Stimulated activated CD4-positive, alpha-beta T cell treated with anti-CD3 and anti-CD28 coated beads, Interleukin-12 subunit alpha, Interleukin-12 subunit beta, amount 100 ng/mL, for 24 hours (primary cell): ENCODE measurements around the gene KLF16.
"Not testable (repeated sequence)": the region's sequence is repeated elsewhere in the genome, so short reads cannot be mapped to it uniquely, and the experiment has no call there.

Experiments
- DNase-seq, 2 experiments: peaks; one replicate each; pipeline ENCODE4 v3.0.0-alpha.2; 2020; ENCODE audit warnings: low read depth in 2 of 2

Gene KLF16

GRCh38 chr19:1884291-1884718, 20.9 kb upstream of the KLF16 start:
- DNase-seq = no peak

DNA sequence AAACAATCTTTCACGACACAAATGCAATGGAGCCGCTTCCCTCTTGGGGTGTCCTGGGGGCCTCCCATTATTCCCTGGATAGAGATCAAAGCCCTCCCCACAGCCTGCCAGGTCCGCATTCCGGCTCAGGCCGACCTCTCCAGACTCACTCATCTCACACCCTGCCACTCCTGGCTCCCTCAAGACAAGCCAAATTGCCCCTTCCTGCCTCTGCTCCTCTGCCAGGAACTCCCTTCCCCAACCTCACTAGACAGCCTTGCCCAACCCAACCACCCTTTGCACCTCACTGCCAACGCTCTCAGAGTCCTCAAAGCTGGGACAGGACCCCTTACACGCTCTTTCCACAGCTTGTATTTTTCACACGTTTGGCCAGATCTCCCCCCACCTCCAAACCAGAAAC, 20.4 kb upstream of the KLF16 start:
- DNase-seq = no peak

DNA sequence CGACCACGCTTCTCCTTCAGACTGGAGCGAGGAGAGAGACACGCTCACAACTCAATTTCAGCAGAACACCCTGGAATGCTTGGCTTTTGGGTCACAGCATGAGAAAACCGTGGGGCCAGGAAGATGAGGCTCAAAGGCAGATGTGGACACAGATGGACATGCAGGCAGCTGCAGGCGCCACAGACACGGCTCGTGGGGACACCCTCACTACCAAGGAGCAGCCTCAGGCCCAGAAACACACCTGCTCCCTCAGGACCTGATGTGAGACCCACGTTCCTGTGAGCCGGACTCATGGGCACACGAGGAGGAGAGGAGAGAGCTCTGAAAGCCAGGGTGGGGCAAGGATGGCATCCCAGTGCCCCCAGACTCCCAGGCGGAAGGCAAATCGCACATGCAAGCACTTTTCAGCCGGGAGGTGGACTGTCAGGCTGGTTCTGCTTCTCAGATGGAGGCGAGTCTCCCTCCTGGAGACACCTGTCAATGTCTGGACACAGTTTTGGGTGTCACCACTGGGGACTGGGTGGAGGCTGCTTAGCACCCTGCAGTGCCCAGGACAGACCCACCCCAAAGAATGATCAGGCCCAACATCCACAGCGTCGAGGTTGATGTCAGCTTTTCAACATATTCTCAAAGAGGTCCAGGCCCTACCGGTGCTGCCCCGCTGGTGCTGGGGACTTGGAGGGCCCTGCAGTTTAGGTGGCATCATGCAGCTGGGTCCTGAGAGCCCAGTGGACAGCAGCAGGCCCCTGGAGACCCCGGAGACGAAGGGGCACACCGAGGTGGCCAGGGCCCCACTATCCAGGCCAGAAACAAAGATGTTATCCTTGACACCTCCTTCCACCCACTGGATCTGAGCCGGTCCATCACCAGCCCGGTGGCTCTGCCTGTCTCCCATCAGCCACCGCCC, 19.7 kb upstream of the KLF16 start:
- no peak for DNase-seq

DNA sequence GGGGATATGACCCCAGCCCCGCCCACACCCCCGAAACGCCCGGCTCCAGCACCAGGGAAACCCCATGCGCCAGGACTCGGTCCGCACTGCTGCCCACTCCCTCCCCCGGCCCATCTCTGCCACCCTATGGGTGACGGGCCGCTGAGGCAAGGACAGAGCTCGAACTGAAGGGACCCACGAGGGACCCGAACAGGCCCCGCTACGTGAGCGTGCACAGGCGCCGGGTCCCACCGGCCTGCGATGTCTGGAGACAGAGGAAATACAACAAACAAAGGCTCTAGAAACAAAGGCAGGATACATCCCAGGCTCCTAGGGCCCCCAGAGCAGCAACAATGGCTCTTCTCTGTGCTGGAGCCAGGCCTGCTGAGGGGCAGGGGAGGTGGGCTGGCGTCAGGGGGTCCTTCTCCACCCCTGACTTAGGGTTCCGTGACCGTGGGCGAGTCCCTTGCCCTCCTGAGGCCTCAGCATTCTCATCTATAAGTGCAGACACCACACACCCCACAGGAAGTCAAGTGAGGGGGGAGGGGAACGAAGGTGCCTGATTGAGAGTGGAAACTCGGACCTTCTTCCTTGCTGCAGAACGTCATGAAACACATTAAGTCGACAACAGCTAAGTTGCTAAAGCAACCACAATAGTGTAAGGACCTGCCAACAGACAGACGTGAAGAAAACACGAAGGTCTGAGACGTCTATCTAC, 18.9 kb upstream of the KLF16 start:
- peak in 1 of 2 experiments; percentile 63 for DNase-seq

DNA sequence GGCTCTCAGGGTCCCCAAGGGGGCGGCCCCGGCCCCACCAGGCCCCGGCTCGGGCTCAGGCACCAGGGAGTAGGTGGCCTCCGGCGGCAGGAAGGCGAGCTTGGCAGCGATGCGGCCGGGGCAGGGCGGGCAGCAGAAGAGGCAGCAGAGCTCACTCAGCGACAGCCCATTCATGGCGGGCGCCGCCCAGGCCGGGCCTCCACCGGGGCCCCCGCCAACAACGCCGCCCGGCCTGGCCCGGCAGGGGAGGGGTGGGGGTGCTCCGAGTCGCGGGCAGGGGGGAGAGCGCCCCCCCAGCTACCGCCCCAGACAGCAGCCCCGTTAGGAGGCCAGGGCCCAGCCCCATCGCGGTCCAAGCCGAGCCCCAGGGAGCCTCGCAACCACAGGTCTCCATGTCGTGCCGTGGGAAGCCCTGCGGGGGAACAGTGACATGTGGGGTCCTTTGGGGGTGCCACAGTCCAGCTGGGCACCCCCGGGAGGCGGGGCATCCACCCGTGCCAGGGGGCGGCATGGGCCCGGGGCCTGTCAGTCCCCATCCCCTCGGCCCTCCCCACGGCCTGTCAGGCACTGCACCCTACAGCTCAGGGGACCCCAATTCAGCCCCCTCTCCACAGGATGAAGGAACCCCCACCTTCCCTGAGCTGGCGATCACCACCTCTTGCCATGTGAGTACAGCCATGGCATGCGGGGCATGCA, 18.2 kb upstream of the KLF16 start:
- DNase-seq = not testable (repeated sequence)

DNA sequence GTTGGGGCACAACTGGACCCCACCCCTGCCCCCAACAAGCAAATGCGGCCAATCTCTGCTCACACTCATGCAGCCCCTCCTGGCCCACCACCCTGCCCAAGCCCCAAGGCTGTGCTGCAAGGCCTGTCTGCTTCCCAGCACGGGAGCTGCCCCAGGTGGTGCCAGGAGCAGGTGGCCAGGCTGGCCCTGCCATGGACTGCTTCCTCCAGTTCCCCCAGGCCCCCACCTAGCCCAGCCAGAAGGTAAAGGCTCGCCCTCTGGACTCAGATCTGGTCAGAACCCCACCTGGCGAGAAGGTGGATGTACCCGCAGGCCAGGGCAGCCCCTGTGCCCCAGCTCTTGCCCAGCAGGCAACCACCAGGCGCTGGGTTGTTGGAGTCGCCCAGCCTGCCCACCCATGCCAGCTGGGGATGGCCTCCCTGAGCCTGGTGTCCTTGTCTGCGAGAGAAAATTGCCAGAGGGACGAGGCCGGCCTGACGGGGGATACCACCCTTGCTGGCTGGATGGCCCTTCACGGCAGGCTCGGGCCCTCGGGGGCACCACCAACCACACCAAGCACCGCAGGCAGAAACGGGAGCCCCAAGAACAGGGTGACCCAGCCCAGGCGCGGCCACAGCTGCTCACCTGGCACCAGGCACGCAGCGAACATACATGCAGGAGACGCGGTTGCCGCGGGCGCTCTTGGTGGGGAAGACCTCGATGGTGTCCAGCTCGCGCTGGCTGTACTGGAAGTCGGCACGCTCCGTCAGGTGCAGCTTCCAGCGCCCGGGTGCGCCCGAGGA, 17.4 kb upstream of the KLF16 start:
- no peak for DNase-seq

- not testable (repeated sequence) for DNase-seq
Observed at GRCh38 chr19:1879982-1880381, 16.6 kb upstream of the KLF16 start.

DNA sequence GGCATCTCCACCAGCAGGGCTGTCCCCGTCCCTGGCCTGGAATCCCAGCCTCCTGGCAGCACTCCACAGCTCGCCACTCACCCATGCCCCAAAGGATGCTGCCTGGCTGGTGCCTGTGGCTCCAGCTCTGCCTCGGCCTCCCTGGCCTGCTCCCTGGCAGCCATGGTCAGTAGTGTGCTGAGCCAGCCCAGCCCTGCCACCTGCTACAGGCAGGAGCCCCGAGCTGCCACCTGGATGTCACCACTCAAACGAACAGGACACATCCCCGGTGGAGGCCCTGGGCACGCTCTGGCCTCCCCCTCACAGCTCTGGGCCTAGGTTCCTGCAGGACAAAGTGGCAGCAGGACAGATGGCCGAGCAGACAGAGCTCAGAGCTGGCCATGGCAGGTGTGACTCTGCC, 15.2 kb upstream of the KLF16 start:
- not testable (repeated sequence) for DNase-seq

DNA sequence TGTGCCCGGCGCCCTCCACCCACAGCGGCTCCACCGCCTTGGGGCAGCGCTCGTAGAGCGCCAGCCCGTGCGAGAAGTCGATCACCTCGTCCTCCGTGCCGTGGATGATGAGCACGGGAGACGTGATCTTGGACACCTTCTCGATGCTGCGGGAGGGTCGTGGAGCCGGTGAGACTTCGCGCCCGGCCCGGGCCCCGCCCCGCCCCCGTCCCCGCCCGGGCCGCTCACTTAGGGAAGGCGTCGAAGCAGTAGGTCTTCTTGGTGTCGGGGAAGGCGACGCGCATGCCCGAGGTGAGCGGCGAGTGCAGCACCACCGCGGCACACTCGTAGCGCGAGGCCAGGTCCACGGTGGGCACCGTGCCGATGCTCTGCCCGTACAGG, 13.9 kb upstream of the KLF16 start:
- DNase-seq = not testable (repeated sequence)

GRCh38 chr19:1876496-1877279, 13.3 kb upstream of the KLF16 start:
- not testable (repeated sequence) for DNase-seq

DNA sequence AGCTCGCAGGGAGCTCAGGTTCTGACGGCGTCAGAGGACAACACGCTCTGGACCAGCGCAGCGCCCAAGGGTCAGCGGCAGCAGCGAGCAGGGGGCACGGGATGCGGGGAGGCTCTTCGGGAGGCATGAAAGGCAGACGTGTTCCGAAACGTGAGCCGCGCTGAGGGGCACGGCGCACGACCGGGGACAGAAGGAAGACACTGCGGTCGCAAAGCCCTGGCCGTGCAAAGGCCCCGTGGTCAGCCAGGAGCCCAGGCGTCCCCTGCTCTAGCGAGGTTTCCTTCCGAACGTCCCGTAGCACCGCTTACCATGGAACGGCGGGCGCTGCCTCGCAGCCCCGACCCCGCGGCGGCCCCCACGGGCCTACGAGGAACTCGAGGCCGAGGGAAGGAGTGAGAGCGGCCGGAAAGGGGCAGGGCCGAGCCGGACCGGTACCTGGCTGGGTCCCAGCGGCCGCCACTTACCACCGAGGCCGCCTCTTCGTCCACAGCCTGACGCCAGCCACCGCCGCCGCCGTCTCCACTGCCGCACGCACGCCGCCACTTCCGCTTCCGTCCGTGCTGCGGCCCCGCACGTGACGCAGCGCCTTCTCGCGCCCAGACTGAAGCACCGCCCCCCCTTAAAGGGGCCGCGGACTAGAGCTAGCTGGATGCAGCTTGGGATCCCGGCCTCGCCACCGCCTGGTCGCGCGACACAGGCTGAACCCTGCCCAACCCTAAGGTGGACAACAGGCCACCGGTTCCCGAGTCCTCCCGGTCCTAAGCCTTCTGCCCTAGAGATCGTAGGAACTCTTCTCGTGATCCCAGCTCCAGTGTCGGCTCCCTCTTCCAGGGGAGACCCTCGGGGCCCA, 12.5 kb upstream of the KLF16 start:
- peak; percentile 72 to 82 for DNase-seq

DNA sequence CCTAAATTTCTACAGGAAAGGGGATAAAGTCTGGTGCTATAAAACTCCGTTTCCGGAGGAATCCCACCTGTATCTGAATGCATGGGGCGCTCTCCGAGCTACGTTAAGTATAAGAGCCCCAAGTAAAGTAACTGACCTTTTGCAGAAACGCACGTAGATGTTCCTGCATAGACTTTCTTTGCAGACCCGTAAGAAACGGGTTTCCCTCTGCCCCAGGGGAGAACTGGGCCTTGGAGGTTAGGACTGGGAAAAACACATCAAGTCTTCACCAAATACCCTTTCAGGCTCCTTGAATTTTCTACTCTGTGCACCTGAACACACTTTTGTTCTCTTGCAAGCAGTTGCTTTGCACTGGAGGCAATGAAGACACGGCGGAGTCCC, 11.9 kb upstream of the KLF16 start:
- not testable (repeated sequence) for DNase-seq

GRCh38 chr19:1874554-1875185, 11.3 kb upstream of the KLF16 start:
- DNase-seq = no peak

DNA sequence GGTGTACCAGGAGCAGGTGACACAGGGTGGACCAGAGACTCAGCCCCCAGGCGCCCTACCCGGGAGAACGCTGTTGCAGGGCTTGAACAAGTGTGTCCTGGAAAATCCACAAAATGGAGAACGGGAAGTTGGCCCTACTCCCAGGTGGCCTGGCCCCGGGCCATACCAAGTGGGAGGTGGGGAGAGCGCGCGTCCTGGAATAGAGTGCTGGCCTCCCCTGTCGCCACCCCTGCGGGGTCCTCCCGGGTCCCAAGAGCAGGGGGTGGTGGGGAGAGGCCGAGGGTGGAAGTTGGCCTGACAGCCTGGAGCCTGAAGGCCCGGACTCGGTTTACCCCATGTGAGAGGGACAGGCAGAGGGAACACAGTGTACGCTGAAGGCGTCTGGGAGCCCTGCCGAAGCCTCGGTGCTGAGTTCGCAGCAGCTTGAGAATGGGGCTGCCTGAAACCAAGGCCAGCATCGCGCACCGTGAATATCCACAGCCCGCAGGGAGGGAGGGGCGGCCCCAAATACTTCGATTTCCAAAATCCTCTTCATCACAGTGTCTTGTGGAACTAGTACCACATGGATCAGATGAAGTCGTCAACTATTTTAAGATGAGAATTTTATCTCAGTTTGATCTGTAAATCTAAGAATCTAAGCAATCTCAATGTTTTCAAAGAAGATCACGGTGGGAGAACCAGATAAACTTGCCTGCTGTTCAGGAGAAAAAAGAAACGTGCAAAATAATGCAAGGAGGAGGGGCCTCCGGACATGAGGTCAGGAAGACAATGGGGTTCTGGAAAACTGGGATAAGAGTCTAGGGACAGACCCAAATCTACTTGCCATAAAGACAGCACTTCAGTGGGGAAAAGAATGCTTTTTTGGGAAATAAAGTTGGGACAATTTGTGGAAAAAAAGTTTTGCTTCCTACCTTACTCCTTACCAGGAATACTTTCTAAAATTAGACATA, 10.4 kb upstream of the KLF16 start:
- no peak for DNase-seq

GRCh38 chr19:1872807-1873523, 9.6 kb upstream of the KLF16 start:
- no peak for DNase-seq

GRCh38 chr19:1871630-1872029, 8.3 kb upstream of the KLF16 start:
- DNase-seq = no peak

GRCh38 chr19:1871140-1871597, 7.8 kb upstream of the KLF16 start:
- no peak for DNase-seq
